Left colon (tissue), 2 donors: ENCODE results near the gene OTX2. TPM values are rescaled to one million over a fixed set of nuclear protein-coding genes. Genes with fewer than 3 reads are reported as not detected.

ENCODE experiments used
- ATAC-seq: fragments of 200-7000 bp; cut with Tn5 transposase; one replicate; pipeline ENCODE4 v1.9.1; 2020; ENCODE audit warnings: mild to moderate bottlenecking, moderate library complexity
- DNase-seq, 2 donors: peaks; one replicate each; pipeline ENCODE4 v3.0.0-alpha.2; 2020
- intact Hi-C, 2 donors: fragments of 100-400 bp; cut with DNase I in 1 of 2; cut with micrococcal nuclease in 1 of 2; formaldehyde crosslinking; loops; one replicate each; pipeline versions ENCODE4 v1.11.2 to v1.14.0; 2022; cut with DNase I, micrococcal nuclease
- total RNA-seq, 2 donors: library from RNA; stranded (reverse); fragmentation: NEBNext Ultra II Directional; extraction: Animal tissue kit (Norgen Biotek cat#: 25700); gene quantifications; one replicate each; pipeline ENCODE4 v1.2.1, GENCODE V29; 2021
- donor health status: DM: no; HTN: no; CAD: no.
- donor health status: DM: yes; HTN: yes; CAD: no.

The OTX2 gene
- total RNA-seq, 2 donors from 2014 or later, result not detected

GRCh38 chr14:56814519-56814959, 4.3 kb upstream of the OTX2 start:
- ATAC-seq, result no peak
- intact Hi-C loops, result no loop called here
- DNase-seq, result no peak

- no peak for DNase-seq
- no peak for ATAC-seq
- intact Hi-C loops, result no loop called here
Measured at GRCh38 chr14:56813143-56813551, 2.9 kb upstream of the OTX2 start.

GRCh38 chr14:56812364-56813141, 2.3 kb upstream of the OTX2 start:
- DNase-seq, result no peak
- no peak for ATAC-seq
- intact Hi-C loops, result no loop called here

GRCh38 chr14:56811593-56812363, 1.5 kb upstream of the OTX2 start:
- ATAC-seq, result no peak
- DNase-seq, result no peak
- intact Hi-C loops, result no loop called here

- DNase-seq (no peak), ATAC-seq (no peak)
- intact Hi-C loops, result no loop called here
Measured at GRCh38 chr14:56810836-56811592, 735 bp upstream of the OTX2 start.

- no peak for ATAC-seq
- intact Hi-C loops, result no loop called here
- no peak for DNase-seq
Measured at GRCh38 chr14:56809270-56810146, 771 bp downstream of the OTX2 start.

- no peak for ATAC-seq
- intact Hi-C loops, result no loop called here
Measured at GRCh38 chr14:56808383-56809269, 1.7 kb downstream of the OTX2 start.

GRCh38 chr14:56808110-56808382, 2.2 kb downstream of the OTX2 start:
- ATAC-seq, result no peak
- intact Hi-C loops, result no loop called here
- no peak for DNase-seq

More at GRCh38 chr14:56808383-56809269, 1.7 kb downstream of the OTX2 start:
- DNase-seq, result no peak

GRCh38 chr14:56807386-56808109, 2.7 kb downstream of the OTX2 start:
- intact Hi-C loops, result no loop called here
- ATAC-seq, result no peak
- DNase-seq, result no peak

GRCh38 chr14:56806760-56807159, 3.5 kb downstream of the OTX2 start:
- ATAC-seq (no peak), DNase-seq (no peak)
- intact Hi-C loops, result no loop called here

GRCh38 chr14:56805992-56806727, 4.1 kb downstream of the OTX2 start:
- no peak for DNase-seq
- intact Hi-C loops, result no loop called here
- ATAC-seq, result no peak

- intact Hi-C loops, result no loop called here
- no peak for DNase-seq
- ATAC-seq, result no peak
Measured at GRCh38 chr14:56805201-56805991, 4.9 kb downstream of the OTX2 start.

- ATAC-seq (no peak), DNase-seq (no peak)
- intact Hi-C loops, result no loop called here
Measured at GRCh38 chr14:56803816-56804535, 6.3 kb downstream of the OTX2 start.

GRCh38 chr14:56801920-56802319, 8.4 kb downstream of the OTX2 start:
- ATAC-seq (no peak), DNase-seq (no peak)
- intact Hi-C loops, result no loop called here

GRCh38 chr14:56799343-56799645, 11.0 kb downstream of the OTX2 start:
- intact Hi-C loops, result no loop called here
- DNase-seq (no peak), ATAC-seq (no peak)
